ENCODE results near the gene UBA3.

The UBA3 gene

DNA sequence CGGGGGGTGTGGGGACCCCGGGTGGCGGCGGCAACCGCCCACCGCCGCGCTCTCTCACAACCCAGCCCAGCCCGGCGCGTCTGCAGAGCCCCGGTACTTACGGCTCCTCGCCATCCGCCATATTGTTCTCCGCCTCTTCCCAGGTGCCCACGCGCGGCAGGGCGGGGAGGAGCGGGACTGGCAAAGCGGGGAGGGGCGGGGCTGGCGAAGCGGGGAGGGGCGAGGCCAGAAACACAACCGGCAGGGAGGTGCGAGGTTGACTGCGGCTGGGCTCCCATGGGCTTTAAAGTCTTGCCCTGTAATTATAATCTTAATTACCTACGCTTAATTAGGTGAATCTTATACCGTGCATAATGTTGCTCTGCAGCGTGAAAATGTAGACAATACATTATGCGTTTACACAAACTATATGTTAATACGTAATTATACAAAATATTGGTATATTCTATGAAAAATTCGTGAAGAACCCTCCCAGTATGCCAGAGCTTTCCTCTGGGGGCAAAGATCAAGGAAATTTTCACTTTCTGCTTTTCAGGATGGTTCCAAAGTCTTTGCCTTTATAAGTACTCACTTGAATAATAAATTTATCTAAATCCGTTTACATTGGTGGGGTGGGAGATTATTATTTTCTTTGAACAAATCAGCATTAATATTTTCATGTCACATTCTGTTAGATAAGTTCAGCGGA, at the start of gene UBA3:
TSS of gene UBA3 (minus strand) at position 133 of the 688 bp plus-strand sequence. CDS start at position 121, 12 bp downstream.
- peak; percentile 47 for DNase-seq (ENCODE audit: low read depth, low spot score)

DNA sequence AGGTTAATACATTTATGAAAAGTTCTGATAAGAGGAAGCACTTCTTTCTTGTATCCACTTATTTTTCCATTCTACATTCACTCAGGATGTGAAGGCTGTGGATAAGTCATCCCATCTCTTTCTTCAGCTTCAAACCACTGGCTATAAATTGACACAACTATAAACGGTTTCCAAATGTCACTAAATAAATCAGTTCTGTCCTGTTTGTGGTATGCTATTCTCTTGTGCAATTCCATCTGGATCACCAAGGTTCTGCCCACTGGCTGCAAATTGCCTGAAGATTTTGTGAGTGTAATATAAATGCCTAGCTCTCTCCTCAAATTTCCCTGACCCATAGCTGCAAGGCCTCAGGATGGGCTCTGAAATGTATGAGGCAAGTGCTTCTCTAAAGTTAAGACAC, 49.4 kb upstream of the UBA3 start:
- DNase-seq (ENCODE audit: low read depth, low spot score): no peak

DNA sequence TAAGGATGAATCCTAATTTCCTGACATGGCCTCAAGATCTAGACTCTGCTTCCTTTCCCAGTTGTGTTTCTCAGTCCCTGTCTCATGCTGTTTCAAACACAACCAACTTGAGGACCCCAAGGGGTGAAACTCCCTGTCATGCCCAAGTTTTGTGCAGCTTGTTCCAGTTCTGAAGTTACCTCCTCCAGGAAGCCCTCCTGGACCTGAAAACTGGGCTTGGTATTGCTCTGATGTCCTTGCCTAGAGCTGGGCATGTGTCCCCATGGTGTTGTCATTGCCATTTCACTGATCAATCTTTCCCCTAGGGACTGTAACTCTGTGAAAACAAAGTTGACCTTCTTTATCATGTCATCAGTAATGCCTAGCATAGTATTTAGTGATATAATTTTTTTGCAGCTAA, 48.3 kb upstream of the UBA3 start:
- no peak for DNase-seq (ENCODE audit: low read depth, low spot score)

DNA sequence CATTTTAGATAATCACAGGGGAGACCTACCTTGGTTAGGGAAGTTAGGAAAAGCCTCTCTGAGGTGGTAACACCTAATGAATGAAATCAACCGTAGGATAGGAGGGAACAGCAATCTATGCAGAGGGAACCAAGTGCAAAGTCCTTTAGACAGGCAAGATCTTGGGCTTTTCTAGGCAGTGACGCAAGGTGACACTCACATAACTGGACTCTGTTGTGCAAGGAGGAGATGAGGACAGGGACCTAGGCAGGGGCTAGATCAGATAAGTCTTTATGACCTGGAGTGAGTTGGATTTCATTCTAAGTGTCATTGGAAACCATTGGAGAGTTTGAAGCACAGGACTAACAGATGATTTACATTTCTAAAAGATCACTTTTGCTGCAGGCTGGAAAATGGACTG, 46.8 kb upstream of the UBA3 start:
- no peak for DNase-seq (ENCODE audit: low read depth, low spot score)

DNA sequence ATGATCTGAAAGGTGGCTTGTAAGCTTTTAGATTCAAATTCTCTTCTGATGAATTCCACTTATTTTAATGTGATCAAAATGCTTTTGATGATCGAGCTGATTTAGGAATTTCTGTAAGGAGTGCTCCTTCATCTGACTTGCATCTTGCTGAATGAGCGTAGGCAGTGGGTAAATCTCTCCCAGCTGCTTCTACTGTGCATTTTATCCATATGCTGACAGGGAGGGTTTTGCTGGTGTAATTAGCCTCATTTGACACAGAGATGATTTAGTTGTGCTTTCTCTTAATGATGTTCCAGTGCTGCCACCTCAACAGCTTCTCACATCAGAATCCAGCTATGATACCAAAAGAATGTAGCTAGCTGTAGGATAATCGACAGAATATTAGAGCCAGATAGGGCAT, 46.1 kb upstream of the UBA3 start:
- no peak for DNase-seq (ENCODE audit: low read depth, low spot score)

DNA sequence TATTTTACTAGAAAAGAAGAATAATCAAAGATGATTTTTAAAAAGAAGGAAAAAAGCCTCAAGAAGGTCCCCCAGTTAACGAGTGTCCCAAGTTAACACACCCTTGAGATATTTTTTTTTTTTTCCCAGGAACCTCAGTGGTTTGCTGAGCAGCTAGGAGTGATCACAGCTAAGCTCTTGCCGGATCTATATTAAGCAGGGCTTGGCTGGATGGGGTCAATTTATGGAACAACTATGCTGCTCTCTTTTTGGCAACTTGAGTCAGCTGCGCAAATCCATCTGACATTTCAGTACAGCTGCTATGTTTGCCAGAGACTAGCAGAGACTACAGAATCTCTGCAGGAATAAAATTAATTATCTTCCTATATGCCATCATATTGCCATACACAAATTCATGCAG, 42.2 kb upstream of the UBA3 start, which contains the start of gene LMOD3:
TSS of gene LMOD3 (minus strand) at position 193 of the 400 bp plus-strand sequence. CDS start 209 bp downstream, outside the sequence.
- DNase-seq (ENCODE audit: low read depth, low spot score): no peak

DNA sequence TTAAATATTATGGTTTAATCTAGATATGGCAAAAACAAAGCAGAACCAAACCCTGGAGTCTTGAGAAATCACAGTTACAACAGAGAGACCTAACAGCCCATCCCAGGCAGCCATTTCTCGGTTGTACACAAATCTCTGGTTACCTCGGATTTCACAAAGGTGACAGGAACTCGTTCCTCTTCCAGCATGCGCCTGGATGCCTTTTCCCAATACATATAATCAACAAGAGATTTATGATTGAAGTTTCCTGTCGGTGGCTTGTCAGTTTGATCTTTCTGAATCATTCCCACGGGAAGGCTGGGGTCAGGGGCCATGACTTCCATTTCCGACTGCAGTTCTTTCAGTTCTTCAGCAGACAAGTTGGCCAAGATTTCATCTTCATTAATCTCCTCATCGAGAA, 41.8 kb upstream of the UBA3 start:
- DNase-seq (ENCODE audit: low read depth, low spot score): no peak

DNA sequence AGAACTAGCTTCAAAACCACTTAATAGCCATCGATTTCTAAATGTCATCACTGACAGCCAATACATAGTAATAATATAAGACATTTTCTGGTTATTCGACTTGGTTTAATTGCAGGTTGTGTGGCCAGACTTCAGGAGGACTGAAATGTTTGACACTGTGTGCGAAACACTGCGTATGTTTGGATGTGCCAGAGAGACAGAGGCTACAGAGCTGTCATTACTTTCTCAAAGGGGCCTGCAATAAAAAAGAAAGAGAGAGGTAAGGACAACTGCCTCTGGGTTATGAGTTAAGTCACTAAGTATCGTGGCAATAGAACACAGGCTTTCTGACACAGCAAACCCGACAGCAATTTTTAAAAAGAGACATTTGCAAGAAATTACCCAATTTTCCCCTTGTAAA, 41.3 kb upstream of the UBA3 start:
- DNase-seq (ENCODE audit: low read depth, low spot score): no peak

DNA sequence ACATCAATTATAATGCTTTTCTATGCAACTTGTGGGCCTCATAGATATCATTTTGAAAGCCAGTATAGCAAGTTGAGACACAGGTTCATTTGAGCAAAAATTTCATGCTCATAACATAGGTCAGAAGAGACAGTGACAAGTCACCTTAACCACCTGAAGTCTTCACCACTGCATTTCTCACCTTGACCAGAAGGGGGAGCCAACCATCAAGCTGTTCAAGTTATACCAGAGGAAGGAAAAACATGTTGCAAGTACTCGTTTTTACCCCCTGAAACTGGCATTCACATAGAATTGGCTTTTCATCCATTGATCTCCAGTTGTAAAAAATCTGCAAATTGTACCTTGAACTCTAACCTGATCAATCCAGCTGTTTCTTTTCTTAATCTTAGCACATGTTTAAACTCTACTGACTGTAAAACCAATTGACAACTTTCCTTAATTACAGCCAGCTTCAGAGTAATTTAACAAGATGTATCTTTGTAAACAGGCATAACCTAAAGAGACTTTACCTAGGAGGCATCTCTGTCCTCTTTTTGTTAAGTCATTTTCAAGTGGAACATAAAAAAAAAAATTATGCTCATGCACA, 40.8 kb upstream of the UBA3 start:
- peak; percentile 35 for DNase-seq (ENCODE audit: low read depth, low spot score)

DNA sequence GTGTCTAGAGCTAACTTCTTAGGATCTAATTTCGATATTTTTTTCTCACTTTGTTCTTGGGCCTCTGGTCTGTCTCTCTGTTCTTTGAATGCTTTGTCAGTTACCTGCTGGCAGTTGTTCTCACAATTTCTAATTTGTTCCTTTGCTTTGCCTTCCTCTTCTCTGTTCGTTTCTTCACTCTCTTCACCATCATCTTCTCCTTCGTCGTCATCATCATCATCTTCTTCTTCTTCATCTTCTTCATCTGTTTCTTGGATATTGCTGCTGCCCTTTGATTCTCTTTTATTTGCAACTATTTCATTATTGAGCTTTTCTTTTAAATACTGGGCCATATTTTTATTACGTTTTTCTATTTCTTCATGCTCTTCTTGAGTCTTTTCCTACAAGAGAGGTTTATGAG, 39.5 kb upstream of the UBA3 start:
- DNase-seq (ENCODE audit: low read depth, low spot score): no peak

DNA sequence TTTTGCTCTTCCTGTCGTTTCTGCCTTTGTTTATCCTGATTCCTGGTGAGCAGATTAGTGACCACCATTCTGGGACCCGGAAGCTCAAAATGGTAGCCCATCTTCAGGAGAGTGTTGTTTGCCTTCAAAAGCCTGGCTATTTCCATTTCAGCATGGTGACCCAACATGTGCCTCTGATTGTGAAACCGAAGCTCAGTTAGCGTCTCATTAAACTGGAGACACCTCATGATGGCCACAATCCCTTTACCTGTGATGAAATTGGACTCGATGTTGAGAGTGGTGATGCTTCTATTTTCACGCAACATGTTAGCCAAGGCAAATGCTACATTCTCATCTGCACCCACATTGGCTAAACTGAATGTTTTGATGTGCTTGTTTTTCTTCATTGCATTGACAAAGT, 39.0 kb upstream of the UBA3 start:
- DNase-seq (ENCODE audit: low read depth, low spot score): no peak

DNA sequence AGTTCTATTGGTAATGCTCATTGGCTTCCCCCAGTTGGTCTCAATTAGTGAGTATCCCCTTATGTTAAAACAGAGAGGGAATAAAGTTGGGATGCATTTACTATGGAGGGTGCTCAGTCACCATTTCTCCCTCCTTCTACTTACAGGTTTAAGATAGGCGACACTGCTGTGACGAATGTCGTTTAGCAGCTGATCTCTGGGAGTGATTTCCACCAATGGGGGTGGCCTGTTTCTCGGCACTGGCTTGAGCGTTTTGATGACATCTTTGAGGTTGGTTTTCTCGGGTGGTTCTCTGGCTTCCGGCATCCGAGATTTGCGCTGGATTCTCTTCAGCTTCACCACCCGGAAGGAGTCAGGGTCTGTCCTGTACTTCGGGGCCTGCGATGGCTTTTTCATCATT, 38.4 kb upstream of the UBA3 start:
- DNase-seq (ENCODE audit: low read depth, low spot score): no peak

DNA sequence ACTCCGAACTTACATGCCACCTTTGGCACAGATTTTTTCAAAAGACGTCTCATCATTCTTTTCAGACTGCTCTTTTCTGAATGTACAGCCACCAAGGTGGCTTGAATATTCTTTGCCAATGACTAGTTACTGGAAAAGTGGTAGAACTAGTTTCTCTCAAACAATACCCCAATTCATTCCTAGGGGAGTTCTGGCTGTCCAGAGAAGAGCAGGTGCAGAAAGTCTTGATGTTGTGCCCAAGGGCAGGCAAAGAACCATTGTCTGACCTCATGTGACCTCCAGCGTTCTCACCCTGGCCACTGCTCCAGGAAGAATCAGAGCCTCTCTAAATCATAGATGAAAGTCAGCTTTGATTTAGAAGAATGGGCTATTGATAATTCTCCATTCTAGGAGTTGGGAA, 36.7 kb upstream of the UBA3 start:
- DNase-seq (ENCODE audit: low read depth, low spot score): no peak

DNA sequence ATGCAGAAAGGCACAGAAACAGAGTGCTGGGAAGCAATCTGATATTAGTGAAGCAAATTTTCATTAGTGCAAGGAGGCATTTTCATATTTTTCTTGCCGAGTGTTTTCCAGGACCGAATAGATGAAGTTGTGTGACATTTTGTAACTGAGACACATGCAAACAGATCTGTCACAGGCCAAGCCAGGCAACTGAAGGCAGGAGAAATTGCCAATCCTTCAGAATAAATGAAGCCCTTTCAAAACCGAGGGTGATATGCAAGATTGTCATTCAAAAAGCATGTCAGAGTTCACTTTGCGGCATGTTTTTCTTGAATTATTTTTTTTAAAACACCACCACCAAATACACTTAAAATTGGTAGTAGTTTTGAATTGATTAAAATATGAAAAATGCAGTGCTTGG, 36.0 kb upstream of the UBA3 start:
- DNase-seq (ENCODE audit: low read depth, low spot score): no peak

DNA sequence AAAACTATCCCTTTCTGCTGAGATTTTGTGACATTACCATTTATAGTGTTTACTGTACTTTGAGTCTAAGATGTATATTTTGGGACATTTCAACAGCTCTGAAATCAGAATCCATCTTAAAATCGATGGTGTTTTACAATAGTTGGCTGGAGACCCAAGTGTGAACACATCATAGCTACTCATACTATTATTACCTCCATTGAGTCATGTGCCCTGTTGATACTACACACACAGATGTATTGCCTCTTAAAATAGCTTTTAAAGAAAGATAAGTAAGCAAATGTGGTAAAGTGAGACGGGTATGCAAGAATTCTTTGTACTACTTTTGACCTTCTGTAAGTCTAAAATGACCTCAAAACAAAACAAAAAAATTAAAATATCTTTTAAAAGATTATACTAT, 35.6 kb upstream of the UBA3 start:
- no peak for DNase-seq (ENCODE audit: low read depth, low spot score)

DNA sequence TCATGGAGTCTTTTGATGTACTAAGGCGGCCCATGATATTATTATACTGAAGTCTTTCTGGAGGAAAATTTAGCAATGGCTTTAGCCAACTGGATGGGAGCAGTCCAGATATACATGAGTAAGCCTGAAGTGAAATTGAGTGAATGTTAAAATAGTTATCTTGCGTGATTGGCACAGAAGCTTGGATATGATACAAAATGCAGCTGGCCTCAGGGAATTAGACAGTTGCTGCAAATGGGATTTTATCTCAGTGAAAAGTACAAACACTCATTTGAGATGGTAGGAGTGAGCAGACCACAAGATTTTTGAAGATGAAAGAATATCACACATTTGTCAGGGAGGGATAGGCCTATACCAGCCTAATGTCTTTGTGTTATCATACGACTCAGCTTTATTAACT, 33.4 kb upstream of the UBA3 start:
- DNase-seq (ENCODE audit: low read depth, low spot score): no peak

DNA sequence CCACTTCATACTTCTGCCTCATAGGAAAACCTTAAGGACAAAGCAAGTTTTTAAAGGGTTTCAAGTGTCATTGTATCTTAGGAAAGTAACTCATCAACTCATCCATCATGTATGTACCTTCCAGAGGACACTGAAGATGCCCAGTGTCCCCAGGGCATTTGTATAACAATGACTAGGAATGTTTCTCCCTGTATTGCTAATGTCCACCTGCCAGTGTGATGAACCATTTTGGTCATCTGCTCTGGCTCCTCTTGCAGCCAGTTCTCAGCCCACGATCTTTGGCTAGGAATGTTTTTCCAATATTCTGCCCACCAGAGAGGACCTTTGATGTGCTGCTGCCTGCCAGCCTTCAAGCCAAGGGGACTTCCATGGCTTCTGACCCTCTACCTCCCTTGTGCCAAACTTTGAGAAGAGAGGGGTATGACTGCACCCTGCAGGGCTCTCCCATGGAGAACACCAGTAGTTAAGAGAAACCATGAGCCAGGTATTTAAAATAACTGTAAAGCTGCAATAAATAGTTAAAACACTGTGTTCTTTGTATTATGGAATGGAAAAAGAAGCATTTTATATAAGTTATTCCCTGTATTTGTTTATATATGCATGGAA, 30.9 kb upstream of the UBA3 start:
- DNase-seq (ENCODE audit: low read depth, low spot score): peak; percentile 7

DNA sequence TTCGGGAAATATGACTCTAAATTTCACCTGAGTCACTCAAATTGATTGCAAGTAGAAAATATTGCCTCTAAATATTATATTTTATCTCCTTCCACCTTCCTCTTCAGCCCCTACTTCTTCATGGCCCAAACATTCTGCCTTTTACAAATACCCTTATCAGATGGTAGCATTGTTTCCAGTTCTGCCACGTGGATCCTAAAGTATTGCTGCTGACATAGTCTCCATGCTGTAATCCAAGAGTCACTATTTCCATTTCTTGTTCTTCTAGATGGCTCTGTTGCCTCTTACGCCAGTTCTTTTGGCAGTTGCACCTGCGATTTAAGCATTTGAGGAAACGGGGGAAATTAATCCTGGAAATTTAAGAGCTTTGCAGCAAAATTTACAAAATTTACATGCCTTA, 28.6 kb upstream of the UBA3 start:
- no peak for DNase-seq (ENCODE audit: low read depth, low spot score)

DNA sequence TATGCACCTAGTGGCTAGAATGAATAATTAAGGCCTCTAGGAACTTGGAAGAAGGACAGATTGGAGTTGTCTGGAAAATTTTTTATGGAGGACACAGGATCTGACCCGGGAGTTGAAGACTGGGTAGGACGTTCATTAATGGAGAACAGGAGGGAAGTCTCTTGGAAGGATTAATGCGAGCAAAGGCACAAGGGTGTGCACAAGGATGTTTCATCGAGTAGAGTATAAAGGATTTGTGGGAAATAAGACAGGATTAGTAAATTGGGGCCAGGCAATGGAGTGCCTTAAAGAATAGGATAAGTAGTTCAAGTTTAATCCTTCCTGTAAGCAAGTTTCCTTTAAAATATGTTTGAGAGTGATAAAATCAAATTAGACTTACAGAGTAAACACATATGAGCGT, 27.7 kb upstream of the UBA3 start:
- no peak for DNase-seq (ENCODE audit: low read depth, low spot score)

DNA sequence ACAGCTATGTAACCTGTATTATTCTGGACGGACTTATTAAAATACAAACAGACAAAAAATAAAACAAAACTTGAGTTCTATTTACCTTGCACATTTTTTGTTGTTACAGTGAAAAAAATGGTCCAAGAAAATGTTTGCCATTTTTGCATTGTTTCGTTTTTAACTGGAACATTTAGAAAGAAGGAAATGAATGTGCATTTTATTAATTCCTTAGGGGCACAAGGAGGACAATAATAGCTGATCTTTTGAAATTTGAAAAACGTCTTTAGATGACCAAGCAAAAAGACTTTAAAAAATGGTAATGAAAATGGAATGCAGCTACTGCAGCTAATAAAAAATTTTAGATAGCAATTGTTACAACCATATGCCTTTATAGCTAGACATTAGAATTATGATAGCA, 25.2 kb upstream of the UBA3 start:
- no peak for DNase-seq (ENCODE audit: low read depth, low spot score)

DNA sequence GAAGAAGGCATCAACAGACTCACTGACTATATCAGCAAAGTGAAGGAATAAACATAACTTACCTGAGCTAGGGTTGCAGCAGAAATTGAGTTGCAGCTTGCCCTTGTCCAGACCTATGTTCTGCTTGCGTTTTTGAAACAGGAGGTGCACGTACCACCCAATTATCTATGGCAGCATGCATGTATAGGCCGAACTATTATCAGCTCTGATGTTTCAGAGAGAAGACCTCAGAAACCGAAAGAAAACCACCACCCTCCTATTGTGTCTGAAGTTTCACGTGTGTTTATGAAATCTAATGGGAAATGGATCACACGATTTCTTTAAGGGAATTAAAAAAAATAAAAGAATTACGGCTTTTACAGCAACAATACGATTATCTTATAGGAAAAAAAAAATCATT, 24.4 kb upstream of the UBA3 start:
- DNase-seq (ENCODE audit: low read depth, low spot score): no peak

DNA sequence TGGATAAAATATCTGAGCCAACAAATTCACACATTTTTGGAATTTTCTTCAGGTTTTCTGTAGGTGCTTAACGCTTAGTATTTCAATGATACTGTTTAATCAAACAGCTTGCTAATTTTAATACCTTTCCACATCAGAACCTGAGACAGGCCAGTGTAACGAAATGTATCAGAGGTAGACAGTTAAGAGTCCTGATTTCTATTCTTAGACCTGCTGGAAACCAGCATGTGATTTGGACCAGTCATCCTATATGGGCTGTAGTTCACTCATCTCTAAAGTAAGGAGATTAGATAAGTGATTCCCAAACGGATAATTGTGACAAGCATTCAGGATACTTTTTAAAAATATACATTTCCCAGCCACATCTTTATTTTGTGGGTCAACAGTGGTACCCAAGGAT, 23.0 kb upstream of the UBA3 start:
- no peak for DNase-seq (ENCODE audit: low read depth, low spot score)

DNA sequence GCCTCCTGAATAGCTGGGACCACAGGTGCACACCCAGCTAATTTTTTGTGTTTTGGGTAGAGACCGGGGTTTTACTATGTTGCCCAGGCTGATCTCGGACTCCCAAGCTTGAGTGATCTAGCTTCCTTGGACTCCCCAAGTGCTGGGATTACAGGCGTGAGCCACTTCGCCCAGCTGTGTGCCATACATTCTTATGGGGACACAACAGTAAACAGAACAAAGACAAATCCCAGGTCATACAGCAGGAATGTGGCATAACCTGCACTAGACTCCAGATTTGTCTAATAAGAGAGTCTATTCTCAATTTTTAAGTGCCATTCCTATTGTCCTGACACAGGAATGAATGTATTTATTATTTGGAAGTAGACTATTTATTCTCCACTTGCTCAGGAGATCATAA, 22.2 kb upstream of the UBA3 start:
- no peak for DNase-seq (ENCODE audit: low read depth, low spot score)
